Suprapubic skin (tissue), 4 donors: ENCODE data around the gene RETREG1.

ENCODE experiments used
- EP300 ChIP-seq: sonication (generic); formaldehyde crosslinking; IDR thresholded peaks from one replicate; pipeline ENCODE4 v1.6.1; 2017; ENCODE audit warnings: antibody characterized with exemption
- POLR2A ChIP-seq, 2 donors: fragments of 450-650 bp; IDR thresholded peaks; one replicate each; pipeline ENCODE4 v1.6.1; 2017; ENCODE audit warnings: antibody characterized with exemption in 2 of 2, mild to moderate bottlenecking in 2 of 2, moderate library complexity in 2 of 2
- POLR2AphosphoS5 ChIP-seq, 3 donors: sonication (generic); formaldehyde crosslinking; IDR thresholded peaks; one replicate each; pipeline ENCODE4 v1.6.1; 2017; ENCODE audit warnings: antibody characterized with exemption in 3 of 3
- TF ChIP-seq, protein P1 (sequence below), 2 donors: fragments of 200-600 bp in 1 of 2; fragments of 450-650 bp in 1 of 2; sonication (generic) in 1 of 2; IDR thresholded peaks; one replicate each; pipeline ENCODE4 v1.5.1; 2016 to 2019; ENCODE audit warnings: antibody characterized with exemption in 2 of 2, mild to moderate bottlenecking in 1 of 2, moderate library complexity in 1 of 2

DNA sequence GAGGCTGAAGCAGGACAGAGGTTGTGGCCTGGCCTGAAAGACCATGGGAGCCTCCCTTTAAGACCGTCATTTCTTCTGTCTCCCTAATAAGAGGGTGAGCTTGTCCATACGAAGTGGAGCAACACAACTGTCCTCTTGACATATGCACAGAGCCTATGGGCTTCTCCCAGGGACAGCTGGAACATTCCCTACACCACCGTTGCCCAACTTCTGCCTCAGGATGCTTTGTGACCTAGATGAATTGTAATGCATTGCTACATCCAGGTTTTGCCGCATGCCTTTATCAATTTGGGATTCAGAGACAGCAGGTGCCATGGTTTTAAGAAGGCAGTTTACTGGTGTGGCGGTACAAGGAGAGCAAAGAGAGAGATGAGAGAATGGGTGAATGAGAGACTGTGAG lies 116.8 kb downstream of the RETREG1 start:
- TF ChIP-seq POLR2A (IDR thresholded peaks at IDR 0.05) (no peak), EP300 (no peak), POLR2AphosphoS5 (IDR thresholded peaks at IDR 0.05) (no peak)
- TF ChIP-seq, protein P1, sequence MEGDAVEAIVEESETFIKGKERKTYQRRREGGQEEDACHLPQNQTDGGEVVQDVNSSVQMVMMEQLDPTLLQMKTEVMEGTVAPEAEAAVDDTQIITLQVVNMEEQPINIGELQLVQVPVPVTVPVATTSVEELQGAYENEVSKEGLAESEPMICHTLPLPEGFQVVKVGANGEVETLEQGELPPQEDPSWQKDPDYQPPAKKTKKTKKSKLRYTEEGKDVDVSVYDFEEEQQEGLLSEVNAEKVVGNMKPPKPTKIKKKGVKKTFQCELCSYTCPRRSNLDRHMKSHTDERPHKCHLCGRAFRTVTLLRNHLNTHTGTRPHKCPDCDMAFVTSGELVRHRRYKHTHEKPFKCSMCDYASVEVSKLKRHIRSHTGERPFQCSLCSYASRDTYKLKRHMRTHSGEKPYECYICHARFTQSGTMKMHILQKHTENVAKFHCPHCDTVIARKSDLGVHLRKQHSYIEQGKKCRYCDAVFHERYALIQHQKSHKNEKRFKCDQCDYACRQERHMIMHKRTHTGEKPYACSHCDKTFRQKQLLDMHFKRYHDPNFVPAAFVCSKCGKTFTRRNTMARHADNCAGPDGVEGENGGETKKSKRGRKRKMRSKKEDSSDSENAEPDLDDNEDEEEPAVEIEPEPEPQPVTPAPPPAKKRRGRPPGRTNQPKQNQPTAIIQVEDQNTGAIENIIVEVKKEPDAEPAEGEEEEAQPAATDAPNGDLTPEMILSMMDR (IDR thresholded peaks at IDR 0.05), result no peak
